H9 (cell line): ENCODE measurements around the gene SH3RF2. TPM values are rescaled to one million over a fixed set of nuclear protein-coding genes. Genes with fewer than 3 reads are reported as not detected.

Source experiments
- DNase-seq: peaks from one replicate; pipeline ENCODE4 v3.0.0-alpha.2; 2017
- H2AFZ ChIP-seq: one replicate; pipeline ENCODE4 v1.6.1; 2013; ENCODE audit warnings: mild to moderate bottlenecking, low read length, control low read depth, moderate library complexity
- H2AK5ac ChIP-seq: 2 replicates; pipeline ENCODE4 v1.6.1; 2013; ENCODE audit warnings: low read length, control low read depth, mixed read lengths; ENCODE audit not compliant: insufficient read length
- H2BK120ac ChIP-seq: one replicate; pipeline ENCODE4 v1.6.1; 2013; ENCODE audit warnings: low read depth, mild to moderate bottlenecking, low read length, control low read depth, inconsistent platforms; ENCODE audit not compliant: poor library complexity, severe bottlenecking
- H2BK12ac ChIP-seq: 2 replicates; pipeline ENCODE4 v1.6.1; 2013; ENCODE audit warnings: low read length, control low read depth, mixed read lengths, low read depth; ENCODE audit not compliant: insufficient read length
- H2BK15ac ChIP-seq: 2 replicates; pipeline ENCODE4 v1.6.1; 2013; ENCODE audit warnings: low read depth, low read length, control low read depth
- H2BK20ac ChIP-seq: one replicate; pipeline ENCODE4 v1.6.1; 2013; ENCODE audit warnings: low read depth, mild to moderate bottlenecking, low read length, control low read depth, inconsistent platforms; ENCODE audit not compliant: poor library complexity, severe bottlenecking
- H2BK5ac ChIP-seq: 2 replicates; pipeline ENCODE4 v1.6.1; 2013; ENCODE audit warnings: low read length, control low read depth, mixed read lengths; ENCODE audit not compliant: insufficient read length
- H3K14ac ChIP-seq: 2 replicates; pipeline ENCODE4 v1.6.1; 2013; ENCODE audit warnings: low read length, control low read depth; ENCODE audit not compliant: insufficient read depth
- H3K18ac ChIP-seq: 2 replicates; pipeline ENCODE4 v1.6.1; 2013; ENCODE audit warnings: low read depth, mild to moderate bottlenecking, mixed read lengths, low read length, control low read depth; ENCODE audit not compliant: insufficient read length
- H3K23ac ChIP-seq: 2 replicates; pipeline ENCODE4 v1.6.1; 2013; ENCODE audit warnings: low read length, control low read depth, mixed read lengths, low read depth; ENCODE audit not compliant: insufficient read length
- H3K23me2 ChIP-seq: 2 replicates; pipeline ENCODE4 v1.6.1; 2013; ENCODE audit warnings: low read depth, mild to moderate bottlenecking, mixed read lengths, low read length, control low read depth; ENCODE audit not compliant: insufficient read length, poor library complexity, severe bottlenecking
- H3K27ac ChIP-seq: 2 replicates; pipeline ENCODE4 v1.5.1; 2013; ENCODE audit warnings: low read length, control low read depth, mixed read lengths, low read depth; ENCODE audit not compliant: insufficient read length
- H3K27me3 ChIP-seq: 2 replicates; pipeline ENCODE4 v1.6.1; 2013; ENCODE audit warnings: low read length, control low read depth, inconsistent platforms; ENCODE audit not compliant: insufficient read depth
- H3K4ac ChIP-seq: 2 replicates; pipeline ENCODE4 v1.6.1; 2013; ENCODE audit warnings: low read depth, mild to moderate bottlenecking, control low read depth, inconsistent platforms, low read length, moderate library complexity
- H3K4me1 ChIP-seq: 2 replicates; pipeline ENCODE4 v1.6.1; 2013; ENCODE audit warnings: low read length, control low read depth, inconsistent platforms; ENCODE audit not compliant: insufficient read depth
- H3K4me2 ChIP-seq: 2 replicates; pipeline ENCODE4 v1.6.1; 2013; ENCODE audit warnings: low read length, control low read depth, mixed read lengths; ENCODE audit not compliant: insufficient read length, insufficient read depth
- H3K56ac ChIP-seq: 2 replicates; pipeline ENCODE4 v1.6.1; 2013; ENCODE audit warnings: low read depth, mild to moderate bottlenecking, mixed read lengths, low read length, control low read depth; ENCODE audit not compliant: insufficient read length
- H3K79me1 ChIP-seq: 2 replicates; pipeline ENCODE4 v1.6.1; 2013; ENCODE audit warnings: low read depth, mild to moderate bottlenecking, moderate library complexity, low read length, control low read depth, inconsistent platforms; ENCODE audit not compliant: insufficient read depth, poor library complexity, severe bottlenecking
- H3K79me2 ChIP-seq: 2 replicates; pipeline ENCODE4 v1.6.1; 2013; ENCODE audit warnings: low read length, control low read depth, inconsistent platforms; ENCODE audit not compliant: insufficient read depth
- H3K9ac ChIP-seq: 2 replicates; pipeline ENCODE4 v1.6.1; 2013; ENCODE audit warnings: low read length, control low read depth, mixed read lengths; ENCODE audit not compliant: insufficient read length; ENCODE audit errors: extremely low read depth
- H3K9me3 ChIP-seq: one replicate; pipeline ENCODE4 v1.6.1; 2013; ENCODE audit warnings: low read depth, low read length, inconsistent platforms; ENCODE audit not compliant: control insufficient read depth
- H3T11ph ChIP-seq: one replicate; pipeline ENCODE4 v1.6.1; 2013; ENCODE audit warnings: mild to moderate bottlenecking, low read length, control low read depth, inconsistent platforms
- H4K20me1 ChIP-seq: one replicate; pipeline ENCODE4 v1.6.1; 2013; ENCODE audit not compliant: control insufficient read depth, insufficient read length, insufficient read depth
- H4K5ac ChIP-seq: 2 replicates; pipeline ENCODE4 v1.6.1; 2013; ENCODE audit warnings: low read depth, mild to moderate bottlenecking, mixed read lengths, low read length, control low read depth; ENCODE audit not compliant: insufficient read length
- H4K8ac ChIP-seq: replicated peaks from 2 replicates; pipeline ENCODE4 v1.6.1; 2013; ENCODE audit warnings: low read length, control low read depth, mixed read lengths, low read depth; ENCODE audit not compliant: insufficient read length
- H4K91ac ChIP-seq: 2 replicates; pipeline ENCODE4 v1.6.1; 2013; ENCODE audit warnings: low read depth, mild to moderate bottlenecking, moderate library complexity, mixed read lengths, low read length, control low read depth; ENCODE audit not compliant: insufficient read length
- H3K27ac Mint-ChIP-seq, 3 experiments: 2 replicates in 2 of 3; 3 replicates in 1 of 3; pipeline ENCODE4 v1.8.0; 2020 to 2021; ENCODE audit warnings: mixed read lengths in 3 of 3, mild to moderate bottlenecking in 1 of 3, moderate library complexity in 1 of 3
- H3K27me3 Mint-ChIP-seq: 2 replicates; pipeline ENCODE4 v1.8.0; 2021; ENCODE audit warnings: low read depth, mild to moderate bottlenecking, moderate library complexity, mixed read lengths
- H3K36me3 Mint-ChIP-seq, 3 experiments: 2 replicates in 2 of 3; 3 replicates in 1 of 3; pipeline ENCODE4 v1.8.0; 2020 to 2021; ENCODE audit warnings: low read depth in 3 of 3, mixed read lengths in 3 of 3; ENCODE audit not compliant: insufficient read depth in 1 of 3
- H3K4me1 Mint-ChIP-seq, 2 experiments: 2 replicates each; pipeline ENCODE4 v1.8.0; 2020; ENCODE audit warnings: mixed read lengths in 2 of 2
- H3K4me3 Mint-ChIP-seq, 2 experiments: 2 replicates in 1 of 2; 3 replicates in 1 of 2; pipeline ENCODE4 v1.8.0; 2020 to 2021; ENCODE audit warnings: mild to moderate bottlenecking in 2 of 2, mixed read lengths in 2 of 2, moderate library complexity in 1 of 2
- H3K9me3 Mint-ChIP-seq, 2 experiments: 2 replicates in 1 of 2; 3 replicates in 1 of 2; pipeline ENCODE4 v1.8.0; 2020; ENCODE audit warnings: mild to moderate bottlenecking in 2 of 2, mixed read lengths in 2 of 2, moderate library complexity in 1 of 2
- WGBS: extraction: QIAGEN DNeasy Blood & Tissue Kit; methylation state at CpG from one replicate; pipeline ENCODE4 v1.1.7; 2013; ENCODE audit warnings: missing lambda C conversion rate, low lambda C conversion rate, mixed read lengths; ENCODE audit not compliant: insufficient read length; ENCODE audit errors: extremely low coverage; 5-methylcytosine and 5-hydroxymethylcytosine counted together
- total RNA-seq: library from RNA; stranded (reverse); gene quantifications from 2 replicates; pipeline ENCODE4 v1.2.1, GENCODE V29; 2021
- TF ChIP-seq, protein P1 (sequence below): fragments of 200-600 bp; sonication (generic); conservative IDR thresholded peaks from 3 replicates; pipeline ENCODE4 v1.8.0; 2021; ENCODE audit warnings: antibody characterized with exemption, mild to moderate bottlenecking

The SH3RF2 gene
- total RNA-seq, 1 experiment from 2014 or later: 0.66 TPM

- H3K23ac ChIP-seq: no peak overlapping the region
- TF ChIP-seq, protein P1, sequence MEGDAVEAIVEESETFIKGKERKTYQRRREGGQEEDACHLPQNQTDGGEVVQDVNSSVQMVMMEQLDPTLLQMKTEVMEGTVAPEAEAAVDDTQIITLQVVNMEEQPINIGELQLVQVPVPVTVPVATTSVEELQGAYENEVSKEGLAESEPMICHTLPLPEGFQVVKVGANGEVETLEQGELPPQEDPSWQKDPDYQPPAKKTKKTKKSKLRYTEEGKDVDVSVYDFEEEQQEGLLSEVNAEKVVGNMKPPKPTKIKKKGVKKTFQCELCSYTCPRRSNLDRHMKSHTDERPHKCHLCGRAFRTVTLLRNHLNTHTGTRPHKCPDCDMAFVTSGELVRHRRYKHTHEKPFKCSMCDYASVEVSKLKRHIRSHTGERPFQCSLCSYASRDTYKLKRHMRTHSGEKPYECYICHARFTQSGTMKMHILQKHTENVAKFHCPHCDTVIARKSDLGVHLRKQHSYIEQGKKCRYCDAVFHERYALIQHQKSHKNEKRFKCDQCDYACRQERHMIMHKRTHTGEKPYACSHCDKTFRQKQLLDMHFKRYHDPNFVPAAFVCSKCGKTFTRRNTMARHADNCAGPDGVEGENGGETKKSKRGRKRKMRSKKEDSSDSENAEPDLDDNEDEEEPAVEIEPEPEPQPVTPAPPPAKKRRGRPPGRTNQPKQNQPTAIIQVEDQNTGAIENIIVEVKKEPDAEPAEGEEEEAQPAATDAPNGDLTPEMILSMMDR: no peak
- no peak overlapping the region for H2AK5ac ChIP-seq
- H3K14ac ChIP-seq: no peak overlapping the region
- H3K18ac ChIP-seq: no peak overlapping the region
- H3K27ac ChIP-seq: no peak overlapping the region
- no peaks in the 10 kb centered on the region for H3K9me3 ChIP-seq
- Mint-ChIP-seq H3K27ac (no peak overlapping the region), H3K4me1 (peaks cover 8 to 11% of the 10 kb centered on the region in 2 experiments; a peak in 3 of 4 replicates), H3K9me3 (no peaks in the 10 kb centered on the region; a peak in 1 of 5 replicates), H3K27me3 (peaks cover 3% of the 10 kb centered on the region; the same call in 1 of the 2 replicates), H3K4me3 (no peak overlapping the region), H3K36me3 (no peaks in the 10 kb centered on the region; a peak in 1 of 7 replicates)
- no peak overlapping the region for H3K56ac ChIP-seq
- H4K8ac ChIP-seq: no peak overlapping the region
- no peak overlapping the region for H2BK12ac ChIP-seq
- no peak overlapping the region for H2AFZ ChIP-seq
- DNase-seq: no peak
- H3K23me2 ChIP-seq: no peaks in the 10 kb centered on the region
- no peak overlapping the region for H3K4ac ChIP-seq
- H3K27me3 ChIP-seq: no peaks in the 10 kb centered on the region
- no peak overlapping the region for H4K5ac ChIP-seq
- WGBS: no CpG with 5 or more reads among the region's 3 CpGs
- no peaks in the 10 kb centered on the region for H3K79me1 ChIP-seq
- H3K79me2 ChIP-seq: no peaks in the 10 kb centered on the region
- H2BK15ac ChIP-seq: no peak overlapping the region
- no peak overlapping the region for H3K9ac ChIP-seq
- no peak overlapping the region for H4K91ac ChIP-seq
- no peak overlapping the region for H2BK20ac ChIP-seq
- no peaks in the 10 kb centered on the region for H3K4me1 ChIP-seq
- no peaks in the 10 kb centered on the region for H4K20me1 ChIP-seq
- no peak overlapping the region for H2BK120ac ChIP-seq
- no peak overlapping the region for H2BK5ac ChIP-seq
- H3T11ph ChIP-seq: no peak overlapping the region
- no peak overlapping the region for H3K4me2 ChIP-seq
These were observed 103.0 kb downstream of the SH3RF2 start for GRCh38 chr5:146039420-146039819.
